AG08395 (cell line): ENCODE measurements around the gene DPT.

ENCODE experiments used
- DNase-seq: peaks from one replicate; pipeline ENCODE4 v3.0.0; 2012; ENCODE audit warnings: mixed read lengths, low spot score

Gene DPT

DNA sequence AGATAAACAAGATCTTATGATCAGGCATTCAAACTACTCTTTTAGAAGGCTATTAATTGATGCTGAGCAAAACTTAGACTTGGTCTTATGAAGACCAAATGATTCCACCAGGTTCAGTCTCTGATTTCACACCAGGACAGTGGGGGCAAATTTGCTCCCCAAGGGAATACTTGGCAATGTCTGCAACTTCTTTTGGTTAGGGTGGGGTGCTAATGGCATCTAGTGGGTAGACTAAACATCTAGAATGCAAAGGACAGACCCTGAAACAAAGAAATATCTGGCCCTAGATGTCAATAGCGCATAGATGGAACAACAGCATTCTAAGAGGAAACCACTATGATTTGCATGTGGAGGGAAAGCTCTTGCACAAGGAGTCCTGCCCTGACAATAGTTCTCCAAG lies 30.6 kb downstream of the DPT start:
- no peak for DNase-seq

GRCh38 chr1:168697356-168698126 lies 31.5 kb downstream of the DPT start:
- no peak for DNase-seq

DNA sequence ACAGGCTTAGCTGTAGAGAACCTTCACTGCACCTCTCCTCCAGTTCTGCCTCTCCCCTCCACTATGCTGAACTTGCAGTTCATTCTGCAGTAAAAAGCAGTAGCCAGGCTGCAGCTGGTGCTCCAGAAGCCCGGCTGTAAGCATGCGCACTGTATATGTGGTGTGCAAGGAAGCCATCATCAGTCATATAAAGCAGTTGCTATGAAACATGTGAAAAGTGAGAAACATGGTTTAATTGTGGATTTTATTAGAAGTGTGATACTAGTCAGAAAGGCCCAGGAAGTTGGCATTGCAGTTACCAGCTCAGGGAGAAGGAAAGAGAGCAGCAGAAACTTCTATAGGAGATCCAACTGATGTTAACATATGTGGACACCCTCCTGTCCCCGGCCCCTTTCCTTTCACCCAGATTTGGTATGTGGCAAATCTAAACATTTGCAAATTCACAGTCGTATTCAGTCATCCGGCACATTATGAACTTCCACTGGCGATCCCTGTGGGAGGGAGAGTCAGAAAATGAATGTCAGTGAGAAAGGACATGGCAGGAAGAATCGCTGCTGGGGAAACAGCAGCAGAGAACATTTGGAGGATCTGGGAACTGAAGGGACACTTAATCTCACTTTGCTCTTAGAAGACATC lies 32.8 kb downstream of the DPT start:
- no peak for DNase-seq

DNA sequence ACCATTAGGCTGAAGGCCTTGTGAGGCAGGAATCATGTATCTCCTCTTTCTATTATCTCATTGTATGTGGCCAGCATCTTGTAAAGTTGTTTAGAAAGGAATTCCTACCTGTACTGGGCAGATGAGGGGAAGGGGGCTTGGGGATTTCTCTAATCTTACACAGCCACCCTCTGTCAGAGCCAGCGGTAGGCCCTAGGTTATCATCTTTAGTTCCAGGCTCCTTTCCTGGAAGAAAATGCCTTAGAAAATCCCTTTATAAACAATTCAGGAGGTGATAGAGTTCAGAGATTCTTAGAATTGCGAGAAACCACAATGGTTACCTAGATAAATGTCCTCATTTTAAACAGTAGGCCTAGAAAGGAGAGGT lies 35.2 kb downstream of the DPT start:
- no peak for DNase-seq

DNA sequence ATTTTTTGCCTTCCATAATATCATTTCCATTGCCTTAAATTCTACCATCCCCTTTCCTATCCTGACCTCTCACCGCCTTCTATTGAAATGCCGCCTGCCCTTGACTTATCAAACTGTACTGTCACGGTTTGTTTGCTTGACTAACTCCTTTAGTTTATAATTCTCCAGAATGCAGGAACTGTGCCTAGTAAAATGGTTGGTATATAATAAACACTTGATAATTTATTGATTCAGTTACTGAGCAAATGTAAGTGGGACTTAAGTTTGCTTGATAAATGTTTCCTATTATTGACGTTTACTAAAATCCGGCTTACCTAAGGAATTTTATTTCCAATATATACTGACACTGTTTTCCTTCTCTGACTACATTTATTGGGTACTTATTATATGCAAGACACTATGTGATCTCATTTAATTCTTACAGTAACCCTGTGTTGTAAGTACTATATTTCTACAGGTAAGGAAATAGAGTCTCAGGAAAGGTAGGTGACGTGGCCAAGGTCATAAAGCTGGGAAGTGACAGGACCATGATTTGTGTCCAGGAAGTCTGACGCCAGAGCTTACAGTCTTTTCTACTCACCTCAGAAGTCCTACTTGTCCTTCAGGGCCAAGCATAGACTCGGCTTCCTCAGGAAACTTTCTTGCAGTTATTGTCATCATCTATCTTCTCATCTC lies 35.7 kb downstream of the DPT start:
- DNase-seq = no peak

GRCh38 chr1:168692472-168692871 lies 36.5 kb downstream of the DPT start:
- no peak for DNase-seq

DNA sequence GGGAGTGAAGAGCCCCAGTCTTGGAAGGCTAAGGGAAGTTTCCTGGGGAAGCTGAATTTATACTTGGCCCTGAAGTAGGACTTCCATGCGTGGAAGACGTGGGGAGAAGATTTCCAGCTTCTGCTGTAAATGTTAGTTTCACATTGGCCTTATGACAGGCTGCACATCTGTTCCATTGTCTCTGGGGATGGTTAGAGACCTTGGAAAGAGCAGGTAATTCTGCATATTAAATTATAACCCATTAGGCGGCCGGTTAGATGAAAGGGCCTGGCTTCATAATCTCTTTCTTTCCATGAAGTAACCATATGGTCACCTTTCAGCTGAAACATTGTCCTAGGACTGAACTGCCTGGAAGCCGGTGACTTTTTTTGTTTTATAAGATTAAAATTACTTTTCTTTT lies 37.5 kb downstream of the DPT start:
- no peak for DNase-seq

DNA sequence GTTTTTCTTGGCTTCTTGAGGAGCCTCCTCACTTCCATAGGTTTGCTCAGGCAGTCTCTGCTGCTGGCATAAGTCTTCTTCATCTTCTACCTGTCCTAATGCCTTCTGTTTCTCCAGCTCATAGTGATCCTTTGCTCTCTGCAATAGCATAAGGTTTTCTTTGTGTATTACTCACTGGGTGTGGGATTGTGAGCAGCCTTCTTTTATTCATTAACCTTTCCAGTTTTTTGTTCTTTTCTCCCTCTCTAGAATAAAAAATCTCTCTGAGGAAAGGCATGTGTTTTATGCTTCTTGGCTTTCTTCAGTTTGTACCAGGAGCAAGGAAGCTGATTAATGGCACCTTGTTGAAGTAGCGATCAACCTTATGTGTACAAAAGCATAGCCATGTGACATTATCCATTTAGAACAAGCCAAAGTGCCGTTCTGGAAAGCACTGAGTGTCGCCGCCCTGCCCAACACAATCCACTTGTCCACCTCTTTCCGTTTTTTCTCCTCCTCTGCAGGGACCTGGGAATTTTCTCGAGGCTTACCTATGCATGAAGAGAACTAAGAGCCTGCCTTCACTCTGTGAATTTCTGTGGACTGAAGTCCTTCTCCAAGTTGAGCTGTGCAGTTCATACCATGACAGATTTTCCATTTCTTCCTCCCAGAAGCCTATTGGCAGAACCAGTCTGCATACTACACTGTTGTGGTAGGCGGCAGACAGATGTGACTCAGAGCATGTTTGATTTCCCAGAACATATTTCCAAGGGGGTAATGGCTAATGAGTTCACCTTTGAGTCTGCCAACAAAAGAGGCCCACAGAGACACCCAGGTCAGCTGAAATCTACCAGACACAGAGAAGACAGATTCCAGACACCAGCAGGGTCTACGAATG lies 39.0 kb downstream of the DPT start:
- DNase-seq = peak; percentile 68

DNA sequence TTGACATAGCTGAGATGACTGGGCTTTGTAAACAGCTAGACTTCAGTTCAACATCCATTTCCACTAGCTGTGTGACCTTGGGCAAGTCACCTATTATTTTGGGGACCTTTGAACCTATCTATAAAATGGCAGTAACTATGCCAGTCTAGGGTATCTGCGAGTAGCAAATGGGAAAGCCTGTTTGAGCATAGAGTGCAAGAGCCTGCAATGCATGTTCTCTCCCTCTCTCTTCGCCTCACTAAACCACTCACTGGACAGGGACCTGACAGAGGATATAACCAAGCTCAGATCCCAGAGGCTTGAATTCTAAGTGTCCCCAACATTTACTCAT lies 39.7 kb downstream of the DPT start:
- DNase-seq = no peak

DNA sequence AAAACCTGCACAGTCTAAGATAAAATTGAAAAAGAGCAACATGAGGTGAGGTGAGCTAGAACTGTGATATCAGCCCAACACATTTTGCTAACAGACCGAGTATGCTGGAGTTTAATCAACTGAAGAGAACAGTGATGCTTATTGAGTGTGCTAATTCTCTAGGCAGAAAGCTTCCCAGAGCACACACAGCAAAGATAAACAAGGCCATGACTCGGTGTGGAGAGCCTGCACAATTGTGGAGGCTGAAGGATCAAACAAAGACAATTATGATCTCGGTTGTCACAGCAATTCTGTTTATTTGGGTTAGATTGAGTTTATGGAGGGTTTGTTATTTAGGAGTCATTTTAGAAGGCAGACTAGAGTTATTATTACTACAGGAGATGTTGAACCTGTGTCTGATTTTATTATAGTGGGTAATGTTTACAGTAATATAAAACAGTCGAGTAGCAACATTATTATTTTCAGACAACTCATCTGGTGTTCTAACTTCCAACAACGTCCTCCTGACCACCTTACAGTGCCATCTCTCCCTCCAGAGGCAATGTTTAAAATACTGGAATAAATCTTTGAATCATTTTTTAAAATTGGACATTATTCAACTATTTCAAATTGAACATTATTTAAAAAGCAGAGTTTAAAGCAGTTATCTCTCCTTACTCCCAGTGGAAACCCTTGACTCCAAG lies 40.2 kb downstream of the DPT start:
- DNase-seq = no peak

DNA sequence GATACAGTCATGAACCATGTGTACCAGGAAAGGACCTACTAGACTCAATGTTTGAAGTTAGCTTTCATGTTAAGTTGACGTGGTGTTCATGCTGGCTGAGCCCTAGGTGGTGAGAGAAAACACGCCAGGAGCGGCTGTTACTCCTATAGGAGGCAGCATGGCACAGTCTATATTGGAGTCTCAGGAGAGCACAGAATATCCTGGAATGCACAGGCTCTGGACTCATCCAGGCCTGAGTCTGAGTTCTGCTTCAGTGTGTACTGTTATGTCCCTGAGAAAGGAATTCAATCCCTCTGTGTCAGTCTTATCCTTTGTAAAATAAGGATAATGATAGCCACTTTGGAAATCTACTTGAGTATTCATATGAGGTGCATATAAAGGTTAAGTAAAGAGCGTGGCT lies 41.2 kb downstream of the DPT start:
- DNase-seq = no peak

DNA sequence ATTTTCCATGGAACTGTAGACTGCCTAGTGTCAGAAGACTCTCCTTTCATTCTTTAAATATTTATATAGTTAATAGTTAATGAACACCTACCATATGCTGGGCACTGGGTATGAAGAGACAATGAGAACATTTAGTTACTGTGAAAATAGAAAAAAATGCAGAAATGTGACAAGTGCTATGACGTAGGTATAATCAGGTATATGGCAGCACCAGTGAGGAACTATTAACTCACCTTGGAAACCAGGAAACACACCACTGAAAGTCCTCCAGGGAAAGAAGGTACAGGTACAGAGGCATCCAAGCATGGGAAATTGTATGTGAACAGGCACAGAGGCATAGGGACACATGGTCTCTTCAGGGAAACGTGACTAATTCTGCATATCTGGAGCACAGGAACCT lies 42.3 kb downstream of the DPT start:
- no peak for DNase-seq

- no peak for DNase-seq
Observed at GRCh38 chr1:168683871-168684270, 45.1 kb downstream of the DPT start.

GRCh38 chr1:168676861-168677260 lies 52.1 kb downstream of the DPT start:
- DNase-seq = no peak

DNA sequence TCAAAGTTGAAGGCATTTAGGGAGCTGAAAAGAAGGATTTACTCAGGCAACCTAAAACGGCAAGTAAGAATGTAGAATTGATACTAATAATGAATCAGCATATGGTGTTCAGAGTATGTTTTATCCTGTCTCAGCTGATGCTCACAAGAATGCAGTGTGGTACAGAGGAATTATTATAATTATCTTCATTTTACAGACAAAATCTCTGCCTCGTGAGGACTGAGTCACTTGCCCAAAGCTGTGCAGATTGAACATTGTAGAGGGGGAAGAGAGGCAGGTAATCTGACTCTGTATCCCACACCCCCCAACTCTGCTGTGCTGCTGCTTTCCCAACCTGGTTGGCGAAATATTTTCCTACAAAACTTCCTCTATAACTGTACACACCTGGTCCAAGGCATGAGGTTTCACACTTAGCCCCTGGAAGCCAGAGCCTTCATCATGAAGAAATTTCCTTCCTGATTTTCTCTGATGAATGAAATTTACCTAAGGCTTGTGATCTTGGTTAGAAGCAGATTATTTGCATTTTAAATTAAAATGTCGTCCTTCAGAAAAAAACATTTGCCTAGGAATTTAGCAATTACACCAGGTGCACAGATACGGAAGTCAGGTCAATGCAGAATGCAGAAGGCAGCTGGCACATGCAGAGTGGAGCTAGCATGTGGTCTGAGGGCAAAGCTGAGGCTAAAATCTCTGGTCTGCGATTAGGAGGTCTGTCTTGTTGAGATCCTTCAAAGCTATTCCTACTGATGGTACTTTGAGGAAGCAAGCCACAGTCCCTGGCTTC lies 52.8 kb downstream of the DPT start:
- DNase-seq = no peak

GRCh38 chr1:168673974-168674683 lies 54.9 kb downstream of the DPT start:
- DNase-seq = no peak

DNA sequence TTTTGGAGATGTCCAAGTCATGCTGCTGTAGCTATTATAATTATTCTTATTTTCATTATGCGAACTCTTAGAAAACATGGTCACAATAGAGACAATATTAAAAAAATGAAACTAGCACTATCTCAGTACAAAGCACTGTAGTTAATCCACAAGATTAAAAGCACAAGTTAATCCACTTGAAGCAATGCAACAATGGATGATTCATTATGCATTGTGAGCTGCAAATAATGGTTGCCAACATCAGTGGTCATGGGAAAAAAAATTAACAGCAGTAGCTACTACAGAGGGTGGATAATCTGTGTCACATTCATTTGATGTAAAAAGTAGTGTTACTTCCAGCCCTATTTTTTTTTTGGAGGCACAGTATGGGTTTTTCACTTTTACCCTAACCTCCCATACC lies 56.7 kb downstream of the DPT start:
- no peak for DNase-seq

GRCh38 chr1:168671782-168672181 lies 57.2 kb downstream of the DPT start:
- DNase-seq = no peak

DNA sequence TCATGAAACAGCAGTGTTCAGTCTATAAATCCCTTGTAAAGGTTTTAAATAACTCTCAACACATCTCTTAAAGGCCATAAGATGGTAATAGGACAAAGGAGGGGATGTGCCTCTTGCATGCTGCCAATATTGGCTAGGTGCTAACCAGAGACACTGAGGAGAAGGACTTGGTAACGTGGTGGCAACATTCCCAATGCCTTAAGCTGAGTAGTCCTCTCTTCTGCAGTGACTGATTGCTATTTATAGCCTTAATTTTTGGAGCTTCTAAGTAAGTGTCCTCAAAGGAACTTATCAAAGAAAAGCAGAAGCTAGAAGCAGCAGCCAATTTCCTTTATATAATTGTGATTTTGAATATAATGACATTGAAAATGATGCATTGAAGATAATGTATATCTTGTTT lies 63.0 kb downstream of the DPT start:
- no peak for DNase-seq

- no peak for DNase-seq
Observed at GRCh38 chr1:168664069-168664834, 64.8 kb downstream of the DPT start.
